Mammary epithelial cell (primary cell): Measurements from ENCODE around the gene ANKRD6.

ENCODE experiments used
- EZH2 ChIP-seq: IDR thresholded peaks from 2 replicates; pipeline ENCODE4 v1.6.1; 2012; ENCODE audit warnings: low read length, inconsistent platforms, borderline replicate concordance
- TF ChIP-seq, protein P1 (sequence below), 2 donors: IDR thresholded peaks in 1 of 2; conservative IDR thresholded peaks in 1 of 2; 2 replicates each; pipeline ENCODE4 v1.5.1; 2011 to 2012; ENCODE audit warnings: inconsistent platforms in 2 of 2, low read length in 2 of 2, mild to moderate bottlenecking in 2 of 2, control low read depth in 1 of 2, low read depth in 1 of 2; ENCODE audit not compliant: insufficient read depth in 1 of 2; ENCODE audit errors: extremely low read depth in 1 of 2

DNA sequence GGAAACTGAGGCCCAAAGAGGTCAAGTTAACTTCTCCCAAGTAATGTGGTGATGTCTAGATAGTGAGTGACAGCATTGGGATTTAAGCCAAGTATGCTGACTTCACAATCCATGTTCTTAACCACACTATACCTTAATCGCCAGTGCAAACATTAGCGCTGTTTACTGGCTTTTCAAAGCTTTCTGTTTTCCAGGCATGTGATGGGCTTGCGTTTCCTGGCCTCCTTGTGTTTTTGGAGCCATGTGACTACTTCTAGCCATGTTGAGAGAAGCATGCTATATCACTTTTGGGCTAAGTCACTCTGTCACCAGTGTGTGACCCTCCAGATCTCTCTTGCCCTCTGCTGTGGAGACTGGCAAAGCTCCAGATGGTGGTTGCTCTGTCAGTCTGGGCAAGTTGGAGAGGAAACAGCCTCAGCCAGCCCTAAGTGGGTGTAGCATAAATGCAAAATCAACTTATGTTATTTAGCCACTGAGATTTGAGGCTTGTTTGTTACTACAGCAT lies 76.9 kb downstream of the ANKRD6 start:
- TF ChIP-seq, protein P1, sequence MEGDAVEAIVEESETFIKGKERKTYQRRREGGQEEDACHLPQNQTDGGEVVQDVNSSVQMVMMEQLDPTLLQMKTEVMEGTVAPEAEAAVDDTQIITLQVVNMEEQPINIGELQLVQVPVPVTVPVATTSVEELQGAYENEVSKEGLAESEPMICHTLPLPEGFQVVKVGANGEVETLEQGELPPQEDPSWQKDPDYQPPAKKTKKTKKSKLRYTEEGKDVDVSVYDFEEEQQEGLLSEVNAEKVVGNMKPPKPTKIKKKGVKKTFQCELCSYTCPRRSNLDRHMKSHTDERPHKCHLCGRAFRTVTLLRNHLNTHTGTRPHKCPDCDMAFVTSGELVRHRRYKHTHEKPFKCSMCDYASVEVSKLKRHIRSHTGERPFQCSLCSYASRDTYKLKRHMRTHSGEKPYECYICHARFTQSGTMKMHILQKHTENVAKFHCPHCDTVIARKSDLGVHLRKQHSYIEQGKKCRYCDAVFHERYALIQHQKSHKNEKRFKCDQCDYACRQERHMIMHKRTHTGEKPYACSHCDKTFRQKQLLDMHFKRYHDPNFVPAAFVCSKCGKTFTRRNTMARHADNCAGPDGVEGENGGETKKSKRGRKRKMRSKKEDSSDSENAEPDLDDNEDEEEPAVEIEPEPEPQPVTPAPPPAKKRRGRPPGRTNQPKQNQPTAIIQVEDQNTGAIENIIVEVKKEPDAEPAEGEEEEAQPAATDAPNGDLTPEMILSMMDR (conservative IDR thresholded peaks at IDR 0.05 in 1 of 2, IDR thresholded peaks at IDR 0.05 in 1 of 2; ENCODE audit: extremely low read depth in 1 of 2, insufficient read depth in 1 of 2, low read depth in 1 of 2, low read length in 2 of 2) = no peak
- no peak for TF ChIP-seq EZH2
